Lung (tissue), 12 donors: ENCODE data around the gene SNX33. TPM values are rescaled to one million over a fixed set of nuclear protein-coding genes. Genes with fewer than 3 reads are reported as not detected.
"Not testable (repeated sequence)": the region's sequence is repeated elsewhere in the genome, so short reads cannot be mapped to it uniquely, and the experiment has no call there.

Source experiments
- ATAC-seq: fragments of 200-7000 bp; cut with Tn5 transposase; one replicate; pipeline ENCODE4 v1.9.1; 2020; ENCODE audit warnings: moderate number of reproducible peaks; ENCODE audit not compliant: insufficient read depth, low FRiP score
- DNase-seq, 3 donors: peaks; one replicate each; pipeline ENCODE4 v3.0.0-alpha.2; 2013 to 2017
- H3K27ac ChIP-seq, 2 donors: one replicate each; pipeline ENCODE4 v1.5.1; 2013; ENCODE audit warnings: mild to moderate bottlenecking in 2 of 2, moderate library complexity in 2 of 2, control low read depth in 1 of 2, inconsistent platforms in 1 of 2, low read depth in 1 of 2, low read length in 1 of 2
- H3K27me3 ChIP-seq, 3 donors: one replicate each; pipeline ENCODE4 v1.5.1; 2013; ENCODE audit warnings: low read length in 2 of 3; ENCODE audit not compliant: control insufficient read depth in 3 of 3, insufficient read depth in 3 of 3
- H3K36me3 ChIP-seq, 4 donors: one replicate each; pipeline ENCODE4 v1.5.1; 2013; ENCODE audit warnings: low read length in 4 of 4, mild to moderate bottlenecking in 1 of 4, moderate library complexity in 1 of 4; ENCODE audit not compliant: control insufficient read depth in 4 of 4, insufficient read depth in 4 of 4
- H3K4me1 ChIP-seq, 5 donors: one replicate each; pipeline ENCODE4 v1.5.1; 2013; ENCODE audit warnings: low read length in 5 of 5, mild to moderate bottlenecking in 2 of 5, moderate library complexity in 1 of 5; ENCODE audit not compliant: control insufficient read depth in 5 of 5, insufficient read depth in 5 of 5
- H3K4me3 ChIP-seq: one replicate; pipeline ENCODE4 v1.5.1; 2013; ENCODE audit warnings: mild to moderate bottlenecking, control low read depth, moderate library complexity
- H3K9ac ChIP-seq, 2 donors: one replicate each; pipeline ENCODE4 v1.5.1; 2013; ENCODE audit warnings: low read length in 2 of 2, control low read depth in 1 of 2; ENCODE audit not compliant: insufficient read depth in 1 of 2
- H3K9me3 ChIP-seq, 4 donors: one replicate each; pipeline ENCODE4 v1.5.1; 2013; ENCODE audit warnings: low read length in 3 of 4, mild to moderate bottlenecking in 1 of 4, moderate library complexity in 1 of 4; ENCODE audit not compliant: control insufficient read depth in 4 of 4, insufficient read depth in 3 of 4
- WGBS, 2 donors: extraction: QIAGEN DNeasy Blood & Tissue Kit; methylation state at CpG; one replicate each; pipeline ENCODE4 v1.1.7; 2013; 5-methylcytosine and 5-hydroxymethylcytosine counted together
- polyA plus RNA-seq, 2 donors: library from polyadenylated mRNA; stranded (reverse); fragments of 200-250 nt; gene quantifications; one replicate each; pipeline ENCODE4 v1.2.1, GENCODE V29; 2013
- total RNA-seq, 2 donors: library from RNA; depleted of rRNA in 1 of 2; stranded (reverse); fragments of >200 nt in 1 of 2; gene quantifications; one replicate each; pipeline ENCODE4 v1.2.1, GENCODE V29; 2014 to 2021
- TF ChIP-seq, protein P1 (sequence below): IDR thresholded peaks from 2 replicates; pipeline ENCODE4 v1.5.1; 2012; ENCODE audit warnings: mild to moderate bottlenecking; ENCODE audit errors: control extremely low read depth, extremely low read depth
- donor health status: control.
- donor health status: control.
- donor health status: Bipolar disorder and iron deficiency.
- donor health status: healthy.
- donor health status: DM: yes; HTN: yes; CAD: no.

Gene SNX33
- total and polyA plus RNA-seq, 4 donors: 13.6 to 23.5 (median 18.0) TPM

DNA sequence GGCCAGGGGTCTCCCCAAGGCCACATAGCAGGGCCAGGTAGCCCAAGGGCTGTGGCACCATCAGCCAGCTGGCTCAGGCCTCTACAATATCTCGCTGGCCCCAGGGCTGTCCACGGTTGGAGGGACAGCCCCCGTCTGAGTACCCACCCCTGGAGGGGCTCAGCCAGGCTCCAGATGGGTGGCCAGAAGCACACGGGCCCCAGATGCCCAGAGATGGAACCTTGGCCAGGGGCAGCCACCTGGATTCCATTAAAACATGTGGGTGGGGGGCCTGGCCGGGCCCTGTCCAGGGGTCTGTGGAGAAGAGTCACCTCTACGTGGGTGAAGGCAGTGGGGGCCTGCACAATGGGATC lies 56.5 kb downstream of the SNX33 start:
- DNase-seq: no peak
- H3K9me3 ChIP-seq: no peaks in the 10 kb centered on the region
- WGBS, 2 donors: 82 to 89% methylated on average over 5 to 6 of the region's 6 CpGs
- no peak for ATAC-seq
- peaks cover 0 to 2% (median 0%) of the 10 kb centered on the region in 4 donors for H3K36me3 ChIP-seq
- no peaks in the 10 kb centered on the region for H3K27me3 ChIP-seq
- H3K27ac ChIP-seq: peak overlapping the region in 1 of 2 donors; percentile 67
- H3K9ac ChIP-seq: no peak overlapping the region
- no peak overlapping the region for H3K4me3 ChIP-seq
- TF ChIP-seq, protein P1, sequence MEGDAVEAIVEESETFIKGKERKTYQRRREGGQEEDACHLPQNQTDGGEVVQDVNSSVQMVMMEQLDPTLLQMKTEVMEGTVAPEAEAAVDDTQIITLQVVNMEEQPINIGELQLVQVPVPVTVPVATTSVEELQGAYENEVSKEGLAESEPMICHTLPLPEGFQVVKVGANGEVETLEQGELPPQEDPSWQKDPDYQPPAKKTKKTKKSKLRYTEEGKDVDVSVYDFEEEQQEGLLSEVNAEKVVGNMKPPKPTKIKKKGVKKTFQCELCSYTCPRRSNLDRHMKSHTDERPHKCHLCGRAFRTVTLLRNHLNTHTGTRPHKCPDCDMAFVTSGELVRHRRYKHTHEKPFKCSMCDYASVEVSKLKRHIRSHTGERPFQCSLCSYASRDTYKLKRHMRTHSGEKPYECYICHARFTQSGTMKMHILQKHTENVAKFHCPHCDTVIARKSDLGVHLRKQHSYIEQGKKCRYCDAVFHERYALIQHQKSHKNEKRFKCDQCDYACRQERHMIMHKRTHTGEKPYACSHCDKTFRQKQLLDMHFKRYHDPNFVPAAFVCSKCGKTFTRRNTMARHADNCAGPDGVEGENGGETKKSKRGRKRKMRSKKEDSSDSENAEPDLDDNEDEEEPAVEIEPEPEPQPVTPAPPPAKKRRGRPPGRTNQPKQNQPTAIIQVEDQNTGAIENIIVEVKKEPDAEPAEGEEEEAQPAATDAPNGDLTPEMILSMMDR: no peak
- peaks cover 0 to 31% (median 8%) of the 10 kb centered on the region in 5 donors for H3K4me1 ChIP-seq

- no peaks in the 10 kb centered on the region for H3K9me3 ChIP-seq
- ATAC-seq (no peak), DNase-seq (no peak)
- peaks cover 0 to 2% (median 0%) of the 10 kb centered on the region in 4 donors for H3K36me3 ChIP-seq
- H3K27ac ChIP-seq: peak overlapping the region in 1 of 2 donors; percentile 67
- 93% methylated on average over 9 of the region's 9 CpGs for WGBS, 2 donors
- H3K9ac ChIP-seq: no peak overlapping the region
- H3K27me3 ChIP-seq: no peaks in the 10 kb centered on the region
- no peak overlapping the region for H3K4me3 ChIP-seq
- H3K4me1 ChIP-seq: peaks cover 0 to 32% (median 9%) of the 10 kb centered on the region in 5 donors
- TF ChIP-seq, protein P1: no peak
Measured at GRCh38 chr15:75704618-75705017, 56.9 kb downstream of the SNX33 start.

DNA sequence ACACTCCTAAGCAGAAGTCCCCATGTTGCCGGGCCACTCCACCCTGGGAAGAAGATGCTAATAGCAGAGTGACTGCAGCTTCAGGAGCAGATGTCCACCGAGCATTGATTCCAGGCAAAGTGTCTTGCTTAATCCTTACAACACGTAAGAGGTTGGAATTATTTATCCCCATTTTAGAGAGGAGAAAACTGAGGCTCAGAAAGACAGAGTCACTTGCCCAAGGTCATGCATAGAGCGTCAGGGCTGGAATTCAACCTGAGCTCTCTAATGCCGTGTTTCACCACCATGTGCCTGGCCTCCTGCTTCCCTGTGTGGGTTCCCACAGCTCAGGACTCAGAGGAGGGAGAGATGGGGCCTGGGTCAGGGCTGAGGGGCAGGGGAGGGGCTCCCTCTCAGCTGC lies 57.7 kb downstream of the SNX33 start:
- not testable (repeated sequence) for DNase-seq, H3K9me3 ChIP-seq, H3K9ac ChIP-seq, H3K27me3 ChIP-seq, H3K4me3 ChIP-seq, H3K36me3 ChIP-seq, ATAC-seq, H3K27ac ChIP-seq
- H3K4me1 ChIP-seq: peaks cover 0 to 31% (median 14%) of the 10 kb centered on the region in 5 donors
- WGBS, 2 donors: 89 to 91% methylated on average over 5 of the region's 5 CpGs

- Histone ChIP-seq H3K4me1 (peaks cover 0 to 24% (median 12%) of the 10 kb centered on the region in 5 donors), H3K27me3 (no peaks in the 10 kb centered on the region), H3K9ac (no peak overlapping the region), H3K4me3 (no peak overlapping the region), H3K27ac (peak overlapping the region in 1 of 2 donors; percentile 2), H3K9me3 (no peaks in the 10 kb centered on the region), H3K36me3 (peaks cover 0 to 2% (median 0%) of the 10 kb centered on the region in 4 donors)
- ATAC-seq: no peak
- DNase-seq: no peak
- 78 to 82% methylated on average over 13 of the region's 14 CpGs for WGBS, 2 donors
- TF ChIP-seq, protein P1: no peak
Measured at GRCh38 chr15:75705854-75706681, 58.4 kb downstream of the SNX33 start.
